Urothelium cell line (cell line): ENCODE data around the gene CCDC187.

Source experiments
- DNase-seq: peaks from one replicate; pipeline ENCODE4 v3.0.0; 2011; ENCODE audit warnings: low spot score, mixed read lengths
- FAIRE-seq: peaks from 2 replicates; lab custom pipeline; 2011; peaks lifted over from hg19 to GRCh38; lab: Jason Lieb, UNC

CCDC187 gene

DNA sequence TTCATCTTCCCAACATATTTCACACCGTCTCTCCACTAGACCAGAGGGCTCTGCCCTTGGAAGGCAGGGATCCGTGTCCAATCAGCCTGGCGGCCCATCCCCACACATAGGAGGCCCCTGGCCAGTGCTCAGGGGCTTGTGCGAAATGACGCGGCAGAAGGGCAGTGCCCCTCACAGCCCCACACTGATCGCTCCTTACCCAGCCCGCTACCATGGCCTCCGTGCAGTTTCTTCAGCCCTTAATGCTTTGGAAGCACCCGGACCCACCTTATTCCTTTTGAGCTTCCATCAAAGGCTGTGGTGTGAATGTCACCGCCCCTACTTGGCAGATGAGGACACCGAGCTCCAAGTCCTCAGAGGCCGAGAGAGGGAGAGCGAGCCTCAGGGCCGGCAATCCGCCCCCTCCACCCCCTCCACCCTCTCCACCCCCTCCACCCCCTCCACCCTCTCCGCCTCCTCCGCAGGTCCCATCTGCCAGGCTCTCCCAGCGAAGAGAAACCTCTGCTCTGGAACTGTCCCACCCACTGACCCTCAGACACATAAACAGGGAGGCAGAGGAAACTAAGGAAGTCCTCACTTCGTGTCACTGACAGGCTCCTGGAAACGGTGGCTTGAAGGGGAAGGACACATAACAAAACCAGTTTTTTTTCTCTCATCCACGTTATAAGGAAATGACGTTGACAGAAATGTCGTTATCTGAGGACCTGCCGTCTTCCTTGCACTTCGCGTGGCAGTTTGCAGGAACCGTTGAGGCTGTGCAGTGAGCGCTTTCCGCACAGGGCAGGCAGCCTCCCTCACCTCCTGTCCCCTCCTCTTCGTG lies 72.2 kb downstream of the CCDC187 start:
- DNase-seq (no peak), FAIRE-seq (no peak)

- DNase-seq, result no peak
- FAIRE-seq, result no peak
Measured at GRCh38 chr9:136230773-136231172, 73.1 kb downstream of the CCDC187 start.

GRCh38 chr9:136230365-136230764 lies 73.5 kb downstream of the CCDC187 start:
- no peak for FAIRE-seq
- no peak for DNase-seq

GRCh38 chr9:136229096-136230065 lies 74.5 kb downstream of the CCDC187 start:
- DNase-seq, result no peak
- no peak for FAIRE-seq

GRCh38 chr9:136228107-136228875 lies 75.6 kb downstream of the CCDC187 start:
- FAIRE-seq (no peak), DNase-seq (peak; percentile 52)

DNA sequence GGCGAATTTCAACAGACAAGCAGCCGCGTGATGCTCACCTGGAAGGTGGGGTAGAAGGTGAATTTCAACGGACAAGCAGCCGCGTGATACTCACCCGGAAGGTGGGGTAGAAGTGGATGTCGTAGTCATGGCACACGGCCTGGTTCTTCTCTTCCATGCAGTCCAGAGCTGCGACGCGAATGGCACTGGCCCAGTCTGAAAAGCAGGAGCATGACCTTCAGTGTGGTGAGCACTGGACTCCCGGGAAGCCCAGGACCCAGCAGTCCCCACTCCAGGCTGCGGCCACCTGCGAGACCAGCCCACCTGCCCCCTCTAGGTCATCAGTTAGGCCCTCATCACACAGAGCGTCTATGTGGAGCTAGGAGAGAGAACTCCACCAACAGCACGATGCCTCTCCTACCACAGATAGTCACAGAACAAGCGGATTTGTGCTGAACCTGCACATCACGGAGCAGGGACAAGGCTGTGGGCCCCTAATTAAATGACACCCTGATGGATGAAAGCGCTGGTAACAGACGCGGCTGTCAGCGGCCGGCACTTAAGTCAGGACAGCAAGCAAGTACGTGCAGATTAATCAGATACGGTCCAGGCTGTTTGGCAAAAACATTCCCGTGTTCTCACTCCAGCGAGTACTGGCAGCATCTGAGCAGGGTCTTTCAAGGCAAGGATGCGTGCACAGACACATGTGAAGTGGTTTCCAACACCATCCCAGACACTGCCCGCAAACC lies 77.0 kb downstream of the CCDC187 start:
- DNase-seq (no peak), FAIRE-seq (no peak)

DNA sequence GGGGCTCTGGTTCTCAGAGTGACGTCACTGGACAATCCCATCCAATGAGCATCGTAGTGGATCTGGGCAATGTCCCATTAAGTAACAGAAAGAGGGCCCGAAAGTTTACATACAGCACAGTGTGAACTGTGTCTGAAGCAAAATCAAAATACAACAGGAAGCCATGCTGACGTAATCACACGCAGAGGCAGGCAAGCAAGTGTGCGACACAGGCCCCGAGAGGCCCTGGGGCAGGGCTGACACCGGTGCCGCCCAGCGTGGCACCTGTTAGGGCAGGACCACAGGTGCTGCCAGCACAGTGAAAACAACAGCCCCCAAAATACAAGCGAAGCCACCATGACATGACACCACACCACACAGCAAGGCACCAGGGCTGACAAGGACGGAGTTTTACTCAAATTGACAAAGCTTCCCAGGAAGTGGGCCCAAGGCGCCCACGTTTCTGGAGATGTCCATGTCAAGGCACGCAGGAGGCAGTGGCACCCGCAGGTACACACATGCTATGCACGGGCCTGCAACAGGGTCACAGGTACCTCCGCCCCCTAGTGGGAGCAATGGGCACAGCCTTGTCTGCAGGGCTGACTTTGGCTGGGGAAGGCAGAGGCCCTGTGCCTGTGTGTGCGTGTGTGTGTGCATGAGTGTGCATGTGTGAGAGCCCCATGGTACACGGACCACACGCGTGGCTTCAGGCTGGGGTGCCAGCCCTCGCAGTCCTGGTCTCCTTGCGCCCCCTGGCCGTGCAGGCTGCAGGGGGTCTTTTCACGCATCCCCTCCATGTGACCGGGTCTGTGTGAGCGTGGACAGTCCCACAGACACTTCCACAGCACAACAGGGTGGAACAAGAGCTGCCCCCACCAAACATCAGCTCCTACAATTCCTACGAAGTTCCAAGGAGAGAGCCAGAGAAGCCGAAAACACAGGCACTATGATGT lies 77.9 kb downstream of the CCDC187 start:
- FAIRE-seq (peak; percentile 35), DNase-seq (peak; percentile 76)

GRCh38 chr9:136225366-136225747 lies 78.5 kb downstream of the CCDC187 start:
- DNase-seq, result no peak
- no peak for FAIRE-seq

DNA sequence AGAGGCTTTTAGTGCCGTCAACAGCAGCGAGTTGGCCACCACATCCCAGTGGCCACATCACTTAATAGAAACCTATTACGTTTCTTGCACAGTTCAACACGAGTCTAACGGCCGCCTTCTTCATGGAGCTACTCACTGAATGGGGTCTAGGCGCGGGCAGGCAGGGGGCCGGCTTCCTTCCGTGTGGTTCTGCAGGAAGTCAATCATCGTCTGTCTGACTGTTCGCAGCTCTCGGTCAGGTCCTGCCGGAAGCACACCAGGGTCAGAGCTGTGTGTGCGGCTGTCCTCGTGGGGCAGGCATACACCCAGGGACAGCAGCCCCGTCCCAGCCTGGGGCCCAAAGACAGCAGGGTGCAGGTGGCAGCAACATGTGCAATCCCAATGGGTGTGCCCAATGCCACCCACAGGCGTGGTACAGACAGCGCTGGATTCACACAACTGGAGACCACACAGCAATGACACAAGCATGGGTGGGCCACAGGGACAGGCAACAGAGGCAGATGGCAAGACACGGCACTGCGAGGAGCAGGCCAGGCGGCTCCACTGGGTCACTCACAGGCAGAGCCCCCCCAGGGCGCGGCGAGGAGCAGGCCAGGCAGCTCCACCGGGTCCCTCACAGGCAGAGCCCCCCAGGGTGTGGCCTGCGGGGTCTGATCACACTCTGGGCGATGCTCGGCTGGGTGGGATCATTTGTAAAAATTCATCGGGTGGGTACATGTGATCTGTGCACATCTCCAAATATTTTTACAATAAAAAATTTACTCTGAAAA lies 79.8 kb downstream of the CCDC187 start:
- no peak for DNase-seq
- FAIRE-seq, result peak; percentile 70

DNA sequence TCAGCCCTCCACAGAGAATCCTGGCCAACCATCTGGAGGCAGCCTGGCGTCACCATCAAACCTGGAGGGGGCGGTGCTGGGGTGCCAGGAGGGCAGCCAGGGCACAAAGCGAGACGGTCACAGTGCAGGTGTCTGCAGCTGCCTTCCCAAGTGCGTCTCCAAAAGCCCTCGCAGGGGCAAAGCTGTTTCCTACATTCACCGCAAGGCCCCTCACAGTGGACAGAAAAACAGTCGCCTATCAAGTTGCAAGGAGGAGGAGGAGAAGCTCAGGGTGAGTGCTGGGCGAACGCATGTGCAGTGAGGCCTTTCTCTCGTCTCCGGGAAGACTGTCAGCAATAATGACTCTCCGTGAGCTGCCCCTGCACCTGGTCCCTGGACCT lies 81.0 kb downstream of the CCDC187 start:
- no peak for DNase-seq
- no peak for FAIRE-seq

- FAIRE-seq, result no peak
- no peak for DNase-seq
Measured at GRCh38 chr9:136222166-136222905, 81.6 kb downstream of the CCDC187 start.

GRCh38 chr9:136220017-136220729 lies 83.7 kb downstream of the CCDC187 start:
- FAIRE-seq (no peak), DNase-seq (peak; percentile 85)

- FAIRE-seq (no peak), DNase-seq (no peak)
Measured at GRCh38 chr9:136219276-136219675, 84.6 kb downstream of the CCDC187 start.

- FAIRE-seq (no peak), DNase-seq (no peak)
Measured at GRCh38 chr9:136218673-136219072, 85.2 kb downstream of the CCDC187 start.

GRCh38 chr9:136218271-136218670 lies 85.6 kb downstream of the CCDC187 start:
- DNase-seq, result no peak
- FAIRE-seq, result no peak

DNA sequence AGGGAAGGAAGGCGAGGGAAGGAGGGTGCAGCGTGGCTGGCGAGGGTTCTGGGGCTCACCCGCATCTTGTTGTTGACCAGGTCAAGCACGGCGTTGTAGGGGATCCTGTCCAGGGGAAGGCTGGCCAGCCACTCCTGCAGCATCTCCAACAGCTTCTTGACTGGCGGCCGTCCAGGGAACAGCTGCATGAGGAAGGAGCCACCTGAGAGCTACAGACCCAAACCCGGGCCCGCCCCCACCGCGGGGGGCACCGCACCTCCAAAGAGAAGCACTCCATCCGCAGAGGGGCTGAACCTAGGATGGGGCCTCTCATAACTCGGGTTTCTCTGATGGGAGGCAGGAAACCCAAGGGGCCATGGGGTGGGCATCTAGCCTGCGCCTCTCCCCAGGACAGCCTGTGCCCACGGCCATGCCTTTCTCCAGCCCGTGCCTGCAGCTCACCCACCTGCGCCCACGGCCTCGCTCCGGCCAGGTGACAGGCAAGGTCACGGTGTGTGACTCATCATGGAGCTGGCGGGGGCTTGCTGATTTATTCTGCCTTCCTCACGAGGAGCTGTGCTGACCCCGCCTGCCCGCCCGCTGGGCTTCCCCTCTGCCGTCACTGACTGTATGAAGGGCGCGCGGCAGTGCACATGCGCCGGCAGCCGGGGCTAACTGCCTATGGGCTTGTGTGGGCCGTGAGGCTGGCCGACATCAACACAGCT lies 87.2 kb downstream of the CCDC187 start:
- DNase-seq (no peak), FAIRE-seq (no peak)

DNA sequence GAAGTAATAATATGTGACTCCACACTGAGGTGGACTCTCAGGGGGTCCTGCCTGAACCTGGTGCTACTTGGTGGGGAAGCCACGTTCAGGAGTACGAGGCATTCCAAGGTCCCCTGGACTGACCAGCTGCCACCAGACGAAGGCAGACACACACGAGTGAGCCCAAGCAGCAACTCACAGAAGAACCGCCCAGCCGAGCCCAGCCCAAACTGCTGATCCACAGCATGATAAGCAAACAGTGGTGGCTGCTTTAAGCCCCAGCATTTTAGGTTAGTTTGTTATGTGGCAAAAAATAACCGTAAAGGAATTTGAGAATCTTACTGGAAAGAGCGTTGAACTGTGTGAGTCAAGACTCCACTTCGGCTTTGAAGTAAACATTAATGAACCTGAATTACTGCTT lies 90.2 kb downstream of the CCDC187 start:
- DNase-seq (no peak), FAIRE-seq (no peak)
